ENCODE data around the gene SHROOM4. TPM values are rescaled to one million over a fixed set of nuclear protein-coding genes. Genes with fewer than 3 reads are reported as not detected.

SHROOM4 gene
- total RNA-seq, 1 experiment from 2014 or later, result 7.1 TPM

- TF ChIP-seq, protein P1, sequence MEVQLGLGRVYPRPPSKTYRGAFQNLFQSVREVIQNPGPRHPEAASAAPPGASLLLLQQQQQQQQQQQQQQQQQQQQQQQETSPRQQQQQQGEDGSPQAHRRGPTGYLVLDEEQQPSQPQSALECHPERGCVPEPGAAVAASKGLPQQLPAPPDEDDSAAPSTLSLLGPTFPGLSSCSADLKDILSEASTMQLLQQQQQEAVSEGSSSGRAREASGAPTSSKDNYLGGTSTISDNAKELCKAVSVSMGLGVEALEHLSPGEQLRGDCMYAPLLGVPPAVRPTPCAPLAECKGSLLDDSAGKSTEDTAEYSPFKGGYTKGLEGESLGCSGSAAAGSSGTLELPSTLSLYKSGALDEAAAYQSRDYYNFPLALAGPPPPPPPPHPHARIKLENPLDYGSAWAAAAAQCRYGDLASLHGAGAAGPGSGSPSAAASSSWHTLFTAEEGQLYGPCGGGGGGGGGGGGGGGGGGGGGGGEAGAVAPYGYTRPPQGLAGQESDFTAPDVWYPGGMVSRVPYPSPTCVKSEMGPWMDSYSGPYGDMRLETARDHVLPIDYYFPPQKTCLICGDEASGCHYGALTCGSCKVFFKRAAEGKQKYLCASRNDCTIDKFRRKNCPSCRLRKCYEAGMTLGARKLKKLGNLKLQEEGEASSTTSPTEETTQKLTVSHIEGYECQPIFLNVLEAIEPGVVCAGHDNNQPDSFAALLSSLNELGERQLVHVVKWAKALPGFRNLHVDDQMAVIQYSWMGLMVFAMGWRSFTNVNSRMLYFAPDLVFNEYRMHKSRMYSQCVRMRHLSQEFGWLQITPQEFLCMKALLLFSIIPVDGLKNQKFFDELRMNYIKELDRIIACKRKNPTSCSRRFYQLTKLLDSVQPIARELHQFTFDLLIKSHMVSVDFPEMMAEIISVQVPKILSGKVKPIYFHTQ (CRISPR knock-in tag; IDR thresholded peaks at IDR 0.05), result no peak
Measured at GRCh38 chrX:50615570-50616158, 198.3 kb downstream of the SHROOM4 start (continued).

DNA sequence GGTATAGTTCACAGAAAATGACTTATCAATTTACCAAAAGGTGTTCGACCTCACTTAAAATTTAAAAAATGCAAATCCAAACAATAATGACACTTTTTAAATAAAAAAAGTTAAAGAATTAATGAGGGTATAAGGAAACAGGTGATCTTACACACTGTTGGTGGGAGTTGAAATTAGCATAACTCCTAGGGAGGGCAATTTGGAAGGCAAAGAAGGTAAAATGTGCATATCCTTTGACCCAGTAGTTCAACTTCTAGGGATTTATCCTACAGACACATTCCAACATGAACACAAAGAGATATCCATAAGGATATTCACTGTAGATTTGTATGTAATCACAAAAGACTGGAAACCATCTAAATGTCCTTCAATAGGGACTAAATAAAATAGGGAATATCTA lies 199.5 kb downstream of the SHROOM4 start:
- ATAC-seq (peak; percentile 50; the same call in 1 of the 2 replicates), DNase-seq (ENCODE audit: low spot score) (no peak)
- H3K4me1 Mint-ChIP-seq, result peaks cover 60% of the 10 kb centered on the region
- POLR2A ChIA-PET, result no interaction called here
- no peak overlapping the region for H3K4me3 Mint-ChIP-seq
- H3K27me3 Mint-ChIP-seq (ENCODE audit: low read depth), result no peaks in the 10 kb centered on the region
- no peaks in the 10 kb centered on the region for H3K36me3 Mint-ChIP-seq
- H3K27ac Mint-ChIP-seq, result no peak overlapping the region
- CTCF ChIA-PET, result no interaction called here
- TF ChIP-seq ZNF532 (CRISPR knock-in tag; IDR thresholded peaks at IDR 0.05; ENCODE audit: borderline replicate concordance), result no peak
- no peak for TF ChIP-seq ZNF263 (CRISPR knock-in tag; IDR thresholded peaks at IDR 0.05; ENCODE audit: low read depth)
- TF ChIP-seq NFE2L1 (CRISPR knock-in tag; IDR thresholded peaks at IDR 0.05), result no peak
- TF ChIP-seq ATF3 (CRISPR knock-in tag; conservative IDR thresholded peaks at IDR 0.05), result no peak
- TF ChIP-seq ZNF317 (CRISPR knock-in tag; IDR thresholded peaks at IDR 0.05; ENCODE audit: borderline replicate concordance, low read depth), result no peak
- no peak for TF ChIP-seq SMAD4 (CRISPR knock-in tag; IDR thresholded peaks at IDR 0.05)
- no peak for TF ChIP-seq FOXK1 (CRISPR knock-in tag; IDR thresholded peaks at IDR 0.05)
- TF ChIP-seq, protein P2, sequence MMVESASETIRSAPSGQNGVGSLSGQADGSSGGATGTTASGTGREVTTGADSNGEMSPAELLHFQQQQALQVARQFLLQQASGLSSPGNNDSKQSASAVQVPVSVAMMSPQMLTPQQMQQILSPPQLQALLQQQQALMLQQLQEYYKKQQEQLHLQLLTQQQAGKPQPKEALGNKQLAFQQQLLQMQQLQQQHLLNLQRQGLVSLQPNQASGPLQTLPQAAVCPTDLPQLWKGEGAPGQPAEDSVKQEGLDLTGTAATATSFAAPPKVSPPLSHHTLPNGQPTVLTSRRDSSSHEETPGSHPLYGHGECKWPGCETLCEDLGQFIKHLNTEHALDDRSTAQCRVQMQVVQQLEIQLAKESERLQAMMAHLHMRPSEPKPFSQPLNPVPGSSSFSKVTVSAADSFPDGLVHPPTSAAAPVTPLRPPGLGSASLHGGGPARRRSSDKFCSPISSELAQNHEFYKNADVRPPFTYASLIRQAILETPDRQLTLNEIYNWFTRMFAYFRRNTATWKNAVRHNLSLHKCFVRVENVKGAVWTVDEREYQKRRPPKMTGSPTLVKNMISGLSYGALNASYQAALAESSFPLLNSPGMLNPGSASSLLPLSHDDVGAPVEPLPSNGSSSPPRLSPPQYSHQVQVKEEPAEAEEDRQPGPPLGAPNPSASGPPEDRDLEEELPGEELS (CRISPR knock-in tag; IDR thresholded peaks at IDR 0.05), result no peak
- TF ChIP-seq NR1H2 (CRISPR knock-in tag; IDR thresholded peaks at IDR 0.05), result no peak
- no peaks in the 10 kb centered on the region for H3K9me3 Mint-ChIP-seq

DNA sequence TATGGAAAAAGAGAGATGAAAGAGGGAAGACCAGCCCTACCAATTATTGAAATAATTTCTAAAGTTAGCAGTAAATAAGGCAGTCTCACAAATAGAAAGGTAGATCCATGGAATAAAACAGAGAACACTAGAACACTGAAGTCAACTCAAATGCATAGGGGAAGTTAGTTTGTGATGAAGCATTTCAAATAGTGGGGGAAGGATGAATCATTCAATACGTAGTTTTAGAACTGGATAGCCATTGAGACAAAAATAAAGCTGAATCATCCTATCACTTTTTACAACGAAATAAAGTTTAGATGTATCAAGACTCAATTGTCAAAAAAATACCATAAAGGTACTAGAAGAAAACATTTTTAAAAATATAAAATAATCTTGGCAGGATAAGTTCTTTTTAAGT lies 200.1 kb downstream of the SHROOM4 start:
- TF ChIP-seq, protein P3, sequence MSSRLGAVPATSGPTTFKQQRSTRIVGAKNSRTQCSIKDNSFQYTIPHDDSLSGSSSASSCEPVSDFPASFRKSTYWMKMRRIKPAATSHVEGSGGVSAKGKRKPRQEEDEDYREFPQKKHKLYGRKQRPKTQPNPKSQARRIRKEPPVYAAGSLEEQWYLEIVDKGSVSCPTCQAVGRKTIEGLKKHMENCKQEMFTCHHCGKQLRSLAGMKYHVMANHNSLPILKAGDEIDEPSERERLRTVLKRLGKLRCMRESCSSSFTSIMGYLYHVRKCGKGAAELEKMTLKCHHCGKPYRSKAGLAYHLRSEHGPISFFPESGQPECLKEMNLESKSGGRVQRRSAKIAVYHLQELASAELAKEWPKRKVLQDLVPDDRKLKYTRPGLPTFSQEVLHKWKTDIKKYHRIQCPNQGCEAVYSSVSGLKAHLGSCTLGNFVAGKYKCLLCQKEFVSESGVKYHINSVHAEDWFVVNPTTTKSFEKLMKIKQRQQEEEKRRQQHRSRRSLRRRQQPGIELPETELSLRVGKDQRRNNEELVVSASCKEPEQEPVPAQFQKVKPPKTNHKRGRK (CRISPR knock-in tag; IDR thresholded peaks at IDR 0.05; ENCODE audit: borderline replicate concordance), result no peak
- TF ChIP-seq MXD4 (CRISPR knock-in tag; IDR thresholded peaks at IDR 0.05; ENCODE audit: borderline replicate concordance) (no peak), RELA (CRISPR knock-in tag; IDR thresholded peaks at IDR 0.05; ENCODE audit: borderline replicate concordance) (no peak), EMX1 (CRISPR knock-in tag; IDR thresholded peaks at IDR 0.05) (no peak), MLX (CRISPR knock-in tag; IDR thresholded peaks at IDR 0.05) (no peak)
- H3K4me1 Mint-ChIP-seq, result peaks cover 54% of the 10 kb centered on the region
- H3K27ac Mint-ChIP-seq, result peak overlapping the region; percentile 90
- POLR2A ChIA-PET, result no interaction called here
- ATAC-seq (no peak), DNase-seq (ENCODE audit: low spot score) (no peak)
- CTCF ChIA-PET, result no interaction called here
- no peaks in the 10 kb centered on the region for H3K36me3 Mint-ChIP-seq
- H3K27me3 Mint-ChIP-seq (ENCODE audit: low read depth), result no peaks in the 10 kb centered on the region
- H3K4me3 Mint-ChIP-seq, result no peak overlapping the region
- H3K9me3 Mint-ChIP-seq, result no peaks in the 10 kb centered on the region

Data from WTC11 (cell line).